GM18508 (cell line): ENCODE measurements around the gene FRMD4A.

Experiments
- ATAC-seq: cut with Tn5 transposase; IDR thresholded peaks from one replicate; pipeline ENCODE4 v1.9.1; 2021; ENCODE audit warnings: moderate number of reproducible peaks; ENCODE audit not compliant: insufficient read depth, unreplicated experiment

FRMD4A gene

DNA sequence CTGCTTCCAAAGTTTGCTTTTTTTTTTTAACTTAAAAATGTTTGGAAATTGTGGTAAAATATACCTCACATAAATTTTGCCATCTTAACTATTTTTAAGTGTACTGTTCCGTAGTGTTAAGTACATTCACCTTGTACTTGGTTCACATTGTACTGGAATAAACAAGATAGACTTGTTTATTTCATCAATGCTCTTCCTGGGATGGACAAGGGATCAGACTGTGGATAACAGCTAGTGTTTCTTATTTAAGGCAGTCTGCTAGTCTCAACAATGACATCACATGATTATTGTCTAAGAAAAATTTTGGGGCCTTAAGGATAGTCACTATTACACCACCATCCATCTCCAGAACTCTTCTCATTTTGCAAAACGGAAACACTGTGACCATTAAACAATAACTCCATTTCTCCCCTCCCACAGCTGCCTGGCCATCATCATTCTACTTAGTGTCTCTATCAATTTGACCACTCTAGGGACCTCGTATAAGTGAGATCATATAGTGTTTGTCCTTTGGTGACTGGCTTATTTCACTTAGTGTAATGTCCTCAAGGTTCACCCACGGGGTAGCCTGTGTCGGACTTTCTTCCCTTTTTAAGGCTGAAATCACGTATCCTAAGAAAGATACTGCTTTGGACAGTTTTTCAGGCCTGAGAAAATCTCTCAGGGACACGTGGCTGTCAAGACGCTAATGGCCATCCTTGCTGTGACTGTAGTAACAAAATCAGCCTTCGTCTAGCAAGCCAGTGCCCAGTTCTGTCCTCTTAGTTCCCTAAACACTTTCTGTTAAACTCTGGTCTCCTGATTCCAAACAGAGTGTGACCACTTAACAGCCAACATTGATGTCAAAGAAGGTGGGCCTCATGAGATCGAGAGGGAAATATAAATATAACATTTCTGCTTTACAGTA is 305.2 kb downstream of the FRMD4A start:
- ATAC-seq: no peak

DNA sequence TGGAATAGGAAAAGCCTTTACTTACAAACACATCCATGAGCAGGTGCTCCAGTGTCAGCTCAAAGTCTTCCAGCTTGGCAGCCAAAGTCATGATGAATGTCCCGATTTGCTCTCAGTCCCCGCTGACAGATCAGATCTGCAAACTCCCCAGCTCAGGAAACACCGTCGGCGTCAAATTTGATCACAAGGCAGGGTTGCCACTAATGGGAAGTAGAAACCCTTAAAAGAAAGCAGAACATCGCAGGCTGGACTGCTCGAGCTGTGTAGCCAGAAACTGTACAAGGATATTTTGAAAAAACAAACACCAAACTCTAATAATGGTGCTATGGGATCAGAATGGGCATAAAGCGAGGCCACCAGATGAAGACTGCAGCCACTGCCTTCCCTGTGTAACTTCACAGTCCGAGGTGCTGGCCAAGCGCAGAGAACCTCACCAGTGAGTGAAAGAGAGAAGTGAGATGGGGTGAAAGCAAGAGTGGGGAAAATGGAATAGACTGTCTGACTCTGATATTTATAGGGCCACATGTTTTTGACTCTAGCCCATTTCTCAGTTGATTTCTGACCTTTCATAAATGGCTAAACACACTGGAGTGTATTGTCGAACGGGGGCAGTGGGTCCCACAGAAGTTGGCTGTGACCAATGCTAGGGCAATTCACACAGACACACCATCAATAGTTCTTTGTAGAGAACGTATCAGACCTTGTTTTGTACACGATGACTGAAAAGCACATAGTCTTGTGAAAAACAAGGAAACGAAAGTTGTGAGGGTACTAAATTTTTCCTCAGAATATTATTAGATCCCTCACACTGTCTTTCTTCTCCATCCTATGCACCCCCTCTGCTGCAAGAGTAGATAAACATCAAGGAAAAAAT is 306.2 kb downstream of the FRMD4A start:
- no peak for ATAC-seq

DNA sequence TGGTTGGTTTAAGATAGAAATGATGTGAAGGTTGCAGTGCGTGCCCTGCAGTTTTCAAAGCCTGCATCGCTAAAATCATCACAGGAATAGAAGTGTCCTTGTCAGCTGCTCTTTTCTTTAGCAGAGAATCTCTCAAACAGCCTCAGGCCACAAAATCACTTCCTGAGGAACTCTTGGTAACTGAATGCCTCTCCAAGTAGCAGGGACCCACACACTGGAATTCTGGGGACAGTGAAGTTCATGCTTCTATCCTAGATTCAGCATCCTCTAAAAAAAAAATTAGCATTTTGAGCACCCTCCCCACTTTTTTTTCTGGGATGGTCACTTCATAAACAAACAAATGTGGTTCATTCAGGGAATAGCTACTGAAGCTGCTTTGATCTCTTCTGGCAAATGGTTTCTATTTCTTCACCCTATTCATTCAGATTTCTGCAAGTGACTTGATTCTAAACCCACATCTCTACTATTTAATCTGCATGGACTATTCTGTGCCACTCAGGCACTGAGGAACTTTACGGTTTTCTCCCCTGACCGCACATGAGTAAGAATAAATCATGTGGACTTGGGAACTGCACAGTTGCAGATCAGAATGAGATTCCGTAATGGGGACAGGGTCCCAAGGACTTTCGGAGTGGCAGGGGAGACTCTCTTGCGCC is 306.9 kb downstream of the FRMD4A start:
- ATAC-seq: no peak

- ATAC-seq: no peak
Observed at GRCh38 chr10:14022954-14023672, 307.6 kb downstream of the FRMD4A start.

DNA sequence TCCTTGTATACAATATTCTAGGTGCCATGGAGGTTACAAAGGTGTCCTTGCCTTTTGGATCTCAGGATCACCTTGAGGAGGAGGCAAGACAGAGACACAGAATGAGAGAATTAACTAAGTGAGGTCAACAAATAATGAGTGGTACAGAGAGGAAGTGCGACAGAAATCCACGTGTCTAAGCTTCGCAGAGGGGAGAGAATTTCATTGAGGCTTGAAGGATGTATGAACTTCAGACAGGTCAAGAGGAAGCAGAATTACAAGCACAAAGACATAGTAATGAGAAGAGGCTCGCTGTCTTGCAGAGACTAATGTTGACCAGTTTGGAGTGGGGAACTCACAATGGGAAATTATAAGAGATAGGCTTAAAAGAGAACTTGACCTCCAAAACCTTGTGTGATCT is 308.7 kb downstream of the FRMD4A start:
- ATAC-seq: no peak

- ATAC-seq: no peak
Observed at GRCh38 chr10:14020037-14020664, 310.6 kb downstream of the FRMD4A start.

DNA sequence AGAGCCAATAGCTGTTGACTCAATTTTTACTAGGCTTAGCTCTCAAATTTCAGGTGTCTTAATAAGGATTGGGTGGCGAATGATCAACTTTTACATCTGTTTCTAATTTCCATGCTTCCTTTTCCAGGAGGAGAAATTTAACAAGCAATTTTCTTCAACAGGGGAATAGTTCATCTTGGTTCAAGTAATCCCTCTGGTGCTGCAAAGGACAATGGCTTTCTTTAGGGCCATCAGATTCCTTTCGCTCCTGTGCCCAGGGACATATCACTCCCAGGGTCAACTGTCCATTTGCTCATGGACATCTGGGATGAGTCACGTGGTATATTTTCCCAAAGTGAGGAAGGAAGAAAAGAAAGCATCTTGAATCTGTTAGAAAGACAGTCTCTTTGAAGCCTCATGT is 313.3 kb downstream of the FRMD4A start:
- no peak for ATAC-seq

DNA sequence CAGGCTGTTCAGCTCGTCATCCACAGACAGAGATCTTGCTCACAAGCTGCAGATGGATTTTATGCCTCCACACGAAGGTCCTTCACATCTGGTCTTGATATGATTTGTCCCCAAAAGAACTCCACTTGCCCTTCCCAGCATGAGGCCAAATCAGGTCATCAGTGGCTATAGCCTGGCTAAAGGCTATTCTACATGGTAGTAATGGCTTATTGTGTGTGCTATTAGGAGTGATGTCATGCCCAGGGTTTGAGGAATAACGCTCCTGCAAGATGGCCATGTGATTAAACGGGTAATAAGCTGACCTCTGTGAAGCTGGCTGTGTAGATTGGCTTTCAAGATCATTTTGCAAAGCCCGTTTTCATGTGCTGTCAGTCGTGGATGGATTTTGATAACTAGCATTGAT is 313.8 kb downstream of the FRMD4A start:
- ATAC-seq: no peak

DNA sequence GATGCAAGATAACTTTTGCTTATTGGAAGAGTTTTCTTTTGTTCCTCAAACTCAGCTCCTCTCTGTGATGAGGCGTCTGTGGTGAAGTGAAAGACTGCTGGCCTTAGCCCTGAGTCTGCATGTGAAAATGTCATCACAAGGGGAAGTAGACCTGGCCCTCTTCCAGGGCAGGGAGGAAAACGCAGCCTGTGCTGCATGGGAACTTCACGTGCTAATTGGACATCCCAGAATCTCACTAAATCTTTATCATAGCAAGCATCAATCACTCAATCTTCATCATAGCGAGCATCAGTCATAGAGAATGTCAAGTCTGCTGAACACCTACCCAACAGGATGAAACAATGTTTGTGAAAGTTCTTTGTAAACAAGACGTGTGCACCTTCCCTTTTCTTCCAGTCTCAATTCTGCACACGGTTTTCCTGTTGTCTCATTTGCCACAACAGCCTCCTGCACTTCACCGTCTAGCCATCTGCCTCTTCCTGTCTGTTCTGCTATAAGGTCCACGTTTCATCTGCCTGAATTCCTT is 314.6 kb downstream of the FRMD4A start:
- no peak for ATAC-seq

- no peak for ATAC-seq
Observed at GRCh38 chr10:14014423-14014822, 316.3 kb downstream of the FRMD4A start.

DNA sequence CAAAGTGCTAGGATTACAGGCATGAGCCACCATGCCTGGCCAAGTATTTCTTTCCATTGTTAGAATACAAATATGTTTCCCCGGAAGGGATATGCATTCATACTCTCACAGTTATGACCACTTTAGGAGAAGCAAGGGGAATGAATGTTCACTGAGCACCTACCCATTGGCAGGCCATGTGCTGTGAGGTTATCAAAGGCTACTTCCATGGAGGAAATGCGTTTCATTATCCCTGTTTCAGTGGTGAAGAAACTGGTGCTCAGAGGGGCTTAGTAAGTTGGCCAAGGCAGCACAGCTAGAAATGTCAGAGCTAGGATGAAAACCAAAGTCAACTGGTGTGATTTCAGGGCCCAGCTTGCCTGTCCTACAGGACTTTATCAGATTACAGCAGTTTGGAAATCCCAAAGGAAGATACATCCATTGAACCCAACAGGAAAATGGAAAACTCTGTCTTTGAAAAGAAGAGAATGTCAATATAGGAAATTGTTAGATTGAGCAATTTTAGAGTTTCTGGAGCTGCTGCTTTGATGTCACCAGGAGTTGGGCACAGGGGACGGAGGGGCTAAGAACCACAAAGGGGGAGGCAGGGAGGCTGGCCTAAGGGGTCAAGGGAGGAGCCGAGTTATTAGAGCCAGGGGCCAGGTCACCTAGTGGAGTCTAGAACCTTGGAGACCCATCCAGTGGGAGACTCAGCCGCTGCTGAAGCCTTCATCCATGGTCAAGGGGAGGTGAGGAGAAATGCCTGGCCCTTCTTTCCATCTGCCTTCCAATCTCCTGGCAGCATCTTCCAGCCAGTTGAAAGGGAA is 319.8 kb downstream of the FRMD4A start:
- ATAC-seq: no peak

GRCh38 chr10:14010101-14010558 is 320.6 kb downstream of the FRMD4A start:
- ATAC-seq: no peak

DNA sequence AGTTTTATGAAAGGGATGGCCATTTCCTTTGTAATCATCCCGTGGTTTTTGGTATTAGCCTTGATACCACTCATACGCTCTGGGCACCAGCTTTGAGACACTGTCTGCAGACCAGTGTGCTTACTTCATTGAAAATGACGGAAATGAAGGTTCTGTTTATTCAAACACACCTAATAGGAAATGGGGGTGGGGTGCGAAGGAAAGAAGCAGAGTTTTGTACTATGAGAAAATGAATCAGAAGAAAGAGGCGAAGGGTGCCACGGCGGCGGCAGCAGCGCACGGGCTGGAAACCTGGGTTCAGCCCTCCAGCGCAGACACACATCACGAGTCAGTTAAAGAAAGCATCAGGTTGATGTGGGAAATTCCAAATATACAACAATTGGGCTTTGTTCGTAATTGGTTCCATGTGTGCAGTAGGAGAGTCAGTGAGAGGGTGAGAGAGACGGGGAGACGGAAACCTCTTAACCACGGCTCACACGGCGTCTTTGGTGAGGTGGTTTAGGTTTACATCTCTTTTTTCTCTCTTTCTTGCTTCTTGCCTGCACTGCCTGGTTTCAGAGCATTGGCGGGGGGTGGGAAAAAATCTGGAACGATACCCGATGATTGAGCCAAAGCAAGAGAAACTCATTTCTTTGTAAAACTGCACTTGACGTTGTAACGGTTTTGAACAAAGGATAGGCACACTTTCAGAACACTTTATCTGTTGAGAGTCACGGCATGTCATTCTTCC is 321.2 kb downstream of the FRMD4A start:
- ATAC-seq: no peak

DNA sequence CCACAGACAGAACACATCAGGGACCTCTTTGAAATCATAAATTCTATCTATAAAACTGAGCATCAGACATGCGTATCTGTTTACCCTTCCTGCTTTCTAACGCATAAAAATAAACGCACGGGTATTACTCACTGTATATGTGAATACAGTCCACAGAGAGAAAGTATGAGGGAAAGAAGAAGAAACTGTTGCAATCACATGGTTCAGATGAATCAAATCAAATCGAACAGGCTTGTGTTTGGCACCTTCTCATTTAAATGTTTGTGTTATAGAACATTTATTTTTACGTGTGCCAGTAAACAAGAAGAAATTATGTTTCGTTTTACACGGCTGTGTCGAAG is 322.0 kb downstream of the FRMD4A start:
- ATAC-seq: no peak

DNA sequence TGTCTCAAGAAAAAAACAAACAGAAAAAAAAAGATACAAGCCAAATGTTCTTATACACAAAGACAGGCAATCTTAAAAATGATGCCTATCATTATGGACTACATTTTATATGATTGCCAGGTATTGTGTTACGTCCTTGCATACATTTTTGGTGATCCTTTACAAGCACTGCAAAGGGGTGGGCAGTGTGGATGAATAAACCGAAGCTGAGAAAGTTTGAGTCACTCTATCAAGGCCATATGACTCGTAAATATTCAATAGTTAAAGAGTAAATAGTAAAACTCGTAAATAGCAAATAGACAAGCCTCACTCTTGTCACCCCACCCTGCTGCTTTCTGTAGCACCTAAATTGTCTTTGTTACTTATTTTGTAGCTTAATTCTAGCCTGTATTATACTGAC is 326.2 kb downstream of the FRMD4A start:
- no peak for ATAC-seq

- no peak for ATAC-seq
Observed at GRCh38 chr10:14003517-14004184, 327.1 kb downstream of the FRMD4A start.

DNA sequence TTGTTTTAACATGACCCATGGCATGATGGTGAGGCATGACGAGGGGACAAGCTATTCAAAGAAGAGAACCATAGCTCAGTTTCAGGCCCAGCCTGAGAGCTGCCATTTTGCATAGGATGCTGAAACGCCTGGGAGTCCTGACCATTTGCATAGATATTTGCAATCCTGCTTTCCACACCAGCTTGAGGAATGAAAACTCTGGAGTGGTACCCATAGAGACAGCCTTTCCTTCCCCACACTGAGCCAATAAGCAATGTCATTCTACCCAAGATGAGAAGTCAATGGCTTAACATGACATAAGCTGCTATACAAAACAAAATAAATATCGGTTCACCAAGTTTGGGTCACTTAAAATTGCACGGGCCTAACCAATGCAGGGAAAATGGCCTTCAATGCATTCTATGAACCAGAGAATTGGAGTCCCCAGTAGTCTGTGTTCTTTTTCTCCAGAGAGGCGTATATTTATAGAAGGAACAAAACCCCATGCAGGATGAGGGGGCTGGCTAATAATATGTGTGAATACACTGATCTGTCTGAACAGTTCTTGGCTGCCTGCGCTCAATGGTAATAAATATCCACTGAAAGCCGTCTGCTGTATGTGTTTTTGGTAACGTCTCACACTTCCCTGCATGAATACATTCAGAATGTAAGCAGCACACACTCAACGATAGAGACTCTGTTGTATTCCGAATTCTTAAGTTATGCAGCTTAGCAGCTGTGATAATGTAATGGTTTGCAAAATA is 329.3 kb downstream of the FRMD4A start:
- no peak for ATAC-seq
